M059J (cell line): Measurements from ENCODE around the gene RILPL1. TPM values are rescaled to one million over a fixed set of nuclear protein-coding genes. Genes with fewer than 3 reads are reported as not detected.
"Not testable (repeated sequence)": the region's sequence is repeated elsewhere in the genome, so short reads cannot be mapped to it uniquely, and the experiment has no call there.

Source experiments
- DNase-seq: peaks from one replicate; pipeline ENCODE4 v3.0.0-alpha.2; 2012; ENCODE audit warnings: low read depth
- total RNA-seq: library from RNA; depleted of rRNA; stranded (reverse); fragments of >200 nt; shearing (Covaris generic); gene quantifications from 2 replicates; pipeline ENCODE4 v1.2.3, GENCODE V29; 2014

RILPL1 gene
- total RNA-seq, 1 experiment from 2014 or later: 9.2 TPM

DNA sequence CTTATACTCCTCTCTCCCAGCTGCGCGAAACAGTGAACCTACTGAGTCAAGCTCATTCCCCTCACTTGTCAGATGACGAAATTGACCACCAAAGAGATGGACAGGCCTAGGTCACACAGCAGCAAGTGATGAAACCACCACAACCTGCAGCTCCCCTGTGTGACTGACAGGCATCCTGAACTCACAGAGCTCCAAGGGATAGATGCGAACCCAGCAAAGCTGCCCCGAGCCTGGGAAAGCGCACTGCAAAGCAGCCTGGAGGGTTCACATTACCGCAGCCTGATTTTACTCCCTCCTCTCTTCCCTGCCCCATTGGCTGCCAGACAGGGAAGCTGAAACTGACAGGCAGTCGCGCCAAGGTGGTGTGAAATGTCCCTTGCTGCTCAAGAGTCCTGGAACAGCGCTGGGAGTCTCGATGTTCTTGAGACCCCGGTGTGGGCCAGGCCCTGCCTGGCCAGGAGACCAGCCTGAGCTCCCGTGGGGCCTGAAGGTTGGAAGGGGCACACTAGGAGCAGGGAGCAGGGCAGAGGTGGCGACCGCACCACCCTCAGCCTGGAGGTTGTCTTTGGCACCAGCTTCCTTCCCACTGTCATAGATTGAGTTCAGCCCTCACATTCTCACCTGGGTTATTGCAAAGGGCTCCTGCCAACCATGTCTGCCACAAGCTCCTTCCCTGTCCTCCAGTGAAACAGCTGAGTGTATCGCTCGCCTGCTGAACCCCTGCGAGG is 39.2 kb downstream of the RILPL1 start:
- DNase-seq: no peak

DNA sequence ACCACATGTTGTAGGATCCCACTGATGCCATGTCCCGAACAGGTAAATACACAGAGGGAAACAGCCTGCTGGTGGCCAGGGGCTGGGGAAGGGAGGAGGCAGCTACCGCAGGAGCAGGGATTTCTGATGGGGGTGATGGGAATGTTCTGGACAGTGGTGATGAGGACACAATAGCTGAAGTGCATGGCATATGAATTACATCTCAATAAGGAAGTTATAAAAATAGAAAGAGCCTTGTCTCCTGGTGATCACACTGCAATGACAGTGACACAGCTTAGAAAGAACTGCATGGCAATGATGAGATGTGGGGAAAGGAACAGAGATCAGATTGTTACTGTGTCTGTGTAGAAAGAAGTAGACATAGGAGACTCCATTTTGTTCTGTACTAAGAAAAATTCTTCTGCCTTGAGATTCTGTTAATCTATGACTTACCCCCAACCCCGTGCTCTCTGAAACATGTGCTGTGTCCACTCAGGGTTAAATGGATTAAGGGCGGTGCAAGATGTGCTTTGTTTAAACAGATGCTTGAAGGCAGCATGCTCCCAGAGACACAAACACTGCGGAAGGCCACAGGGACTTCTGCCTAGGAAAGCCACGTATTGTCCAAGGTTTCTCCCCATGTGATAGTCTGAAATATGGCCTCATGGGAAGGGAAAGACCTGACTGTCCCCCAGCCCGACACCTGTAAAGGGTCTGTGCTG is 41.0 kb downstream of the RILPL1 start:
- not testable (repeated sequence) for DNase-seq

DNA sequence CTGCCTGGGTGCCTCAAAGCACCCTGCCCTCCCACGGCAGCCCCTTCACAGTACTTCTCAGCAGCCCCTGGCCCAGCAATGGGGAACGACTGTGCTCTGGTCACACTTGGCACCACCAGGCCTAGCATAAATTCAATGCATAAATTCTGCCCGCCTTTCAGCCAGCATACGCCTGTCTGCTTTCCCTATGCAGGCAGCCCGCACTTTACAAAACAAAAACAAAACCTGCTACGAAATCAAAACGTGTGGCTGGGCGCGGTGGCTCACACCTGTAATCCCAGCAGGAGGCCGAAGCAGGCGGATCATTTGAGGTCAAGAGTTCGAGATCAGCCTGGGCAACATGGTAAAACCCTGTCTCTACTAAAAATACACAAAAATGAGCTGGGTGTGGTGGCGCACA is 42.0 kb downstream of the RILPL1 start:
- DNase-seq: no peak

DNA sequence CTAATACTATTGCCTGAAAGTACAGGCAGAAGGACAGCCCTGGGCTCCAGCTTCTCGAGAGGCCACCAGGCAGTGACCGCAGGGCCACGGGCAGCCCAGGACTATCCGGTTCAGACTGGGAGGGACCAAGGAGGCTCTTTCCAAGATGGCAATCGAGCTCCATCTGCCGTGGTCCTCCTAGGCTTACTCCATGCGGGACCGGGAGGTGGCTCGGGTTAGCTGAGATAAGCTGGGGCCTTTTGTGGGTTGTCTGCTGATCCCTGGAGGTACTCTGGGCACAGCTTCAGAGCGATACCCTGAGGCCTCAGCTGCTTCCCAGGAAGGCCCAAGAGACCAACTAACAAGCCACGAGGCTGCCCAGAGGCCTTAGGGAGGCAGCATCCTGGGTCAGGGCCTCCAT is 42.5 kb downstream of the RILPL1 start:
- no peak for DNase-seq

DNA sequence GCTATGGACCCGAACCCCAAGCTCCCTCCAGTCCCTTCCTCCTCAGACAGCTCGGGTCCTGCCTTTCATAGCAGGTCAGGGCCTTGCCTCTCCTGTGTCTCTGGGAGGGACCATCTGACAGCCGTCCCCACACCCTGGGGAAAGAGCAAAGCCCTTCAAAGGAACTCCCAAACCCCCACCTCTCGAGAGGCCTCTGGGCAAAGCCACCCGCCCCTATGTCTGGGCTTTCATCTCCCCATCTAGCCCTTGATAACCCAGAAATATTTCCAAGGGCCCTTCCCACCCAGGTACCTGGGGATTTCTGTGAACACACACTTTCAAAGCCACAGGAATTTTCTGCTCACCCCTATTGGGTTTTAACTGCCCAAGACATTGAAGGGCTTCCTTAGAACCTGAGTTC is 43.4 kb downstream of the RILPL1 start:
- DNase-seq: no peak

DNA sequence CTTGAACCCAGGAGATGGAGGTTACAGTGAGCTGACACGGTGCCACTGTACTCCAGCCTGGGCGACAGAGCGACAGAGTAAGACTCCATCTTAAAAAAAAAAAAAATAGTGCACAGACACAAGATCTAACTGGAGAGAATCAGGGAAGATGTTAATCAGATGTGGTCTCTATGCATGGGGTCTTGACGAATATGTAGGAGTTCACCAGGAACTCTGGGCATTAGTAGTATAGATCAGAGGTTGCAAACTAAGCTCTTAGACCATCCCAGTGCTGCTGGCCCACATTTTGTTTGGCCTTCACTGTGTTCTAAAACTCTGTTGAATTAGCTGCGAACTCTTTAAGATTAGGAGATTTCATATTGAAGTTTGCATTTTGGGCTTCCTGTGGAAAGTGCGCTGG is 43.9 kb downstream of the RILPL1 start:
- DNase-seq: no peak

DNA sequence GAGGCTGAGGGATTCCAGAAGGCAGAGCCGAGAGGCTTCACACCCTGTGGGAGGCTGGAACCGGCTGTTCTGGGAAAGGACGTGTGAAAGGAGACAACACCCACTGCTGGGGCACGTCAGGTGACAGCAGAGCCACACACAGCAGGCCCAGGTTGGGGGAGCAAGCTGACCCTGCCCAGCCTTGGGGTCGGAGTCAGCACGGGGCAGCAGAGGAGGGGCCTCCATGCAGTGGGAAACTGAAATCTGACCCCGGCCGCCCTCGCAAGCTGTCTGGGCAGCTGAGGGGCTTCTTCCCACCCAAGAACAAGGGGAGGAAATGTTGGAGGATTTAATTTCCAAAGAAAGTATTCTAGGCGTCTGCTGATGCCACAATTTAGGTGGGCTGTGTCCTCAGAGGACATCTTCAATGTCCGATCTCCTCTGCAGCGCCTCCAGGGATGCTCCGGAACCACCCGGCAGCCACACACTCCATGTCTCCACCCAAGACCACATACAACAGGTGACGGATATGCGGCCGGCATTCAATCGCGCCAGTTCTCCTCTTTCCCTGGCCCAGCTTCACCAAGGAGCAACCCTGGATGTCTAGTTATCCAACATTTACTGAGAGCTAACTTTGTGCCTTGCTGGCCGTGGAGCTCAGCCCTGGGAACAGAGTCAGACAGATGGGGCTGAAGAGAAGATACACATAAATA is 44.8 kb downstream of the RILPL1 start:
- no peak for DNase-seq

DNA sequence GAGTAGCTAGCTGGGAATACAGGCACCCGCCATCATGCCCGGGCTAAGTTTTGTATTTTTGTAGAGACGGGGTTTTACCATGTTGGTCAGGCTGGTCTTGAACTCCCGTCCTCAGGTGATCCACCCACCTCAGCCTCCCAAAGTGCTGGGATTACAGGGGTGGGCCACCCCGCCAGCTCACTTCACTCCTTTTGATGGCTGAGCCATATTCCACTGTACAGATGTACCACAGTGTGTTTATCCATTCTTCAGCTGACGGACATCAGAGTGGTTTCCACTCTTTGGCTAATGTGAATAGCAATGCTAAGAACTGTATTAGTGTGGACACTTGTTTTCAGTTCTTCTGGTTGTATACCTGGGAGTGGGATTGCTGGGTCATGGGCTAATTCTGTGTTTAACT is 46.1 kb downstream of the RILPL1 start:
- no peak for DNase-seq

DNA sequence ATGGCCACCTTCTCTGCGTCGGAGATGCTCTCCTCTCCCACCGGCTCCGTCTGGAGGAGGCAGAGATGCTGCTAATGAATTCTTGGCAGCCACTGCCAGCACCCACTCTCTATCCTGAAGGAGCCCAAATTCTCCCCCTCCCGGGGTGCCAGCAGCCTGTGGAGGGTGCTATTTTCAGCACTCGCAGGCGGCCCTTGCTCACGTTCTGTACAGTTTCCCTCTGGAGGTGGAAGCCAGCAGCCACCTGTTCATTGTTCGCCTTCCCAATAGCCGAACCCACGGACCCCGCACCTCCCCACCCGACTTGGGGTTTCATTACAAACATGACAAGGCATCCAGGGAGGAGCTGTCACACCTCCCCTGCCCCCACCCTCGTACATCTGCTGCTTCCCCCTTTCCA is 47.8 kb downstream of the RILPL1 start:
- no peak for DNase-seq

DNA sequence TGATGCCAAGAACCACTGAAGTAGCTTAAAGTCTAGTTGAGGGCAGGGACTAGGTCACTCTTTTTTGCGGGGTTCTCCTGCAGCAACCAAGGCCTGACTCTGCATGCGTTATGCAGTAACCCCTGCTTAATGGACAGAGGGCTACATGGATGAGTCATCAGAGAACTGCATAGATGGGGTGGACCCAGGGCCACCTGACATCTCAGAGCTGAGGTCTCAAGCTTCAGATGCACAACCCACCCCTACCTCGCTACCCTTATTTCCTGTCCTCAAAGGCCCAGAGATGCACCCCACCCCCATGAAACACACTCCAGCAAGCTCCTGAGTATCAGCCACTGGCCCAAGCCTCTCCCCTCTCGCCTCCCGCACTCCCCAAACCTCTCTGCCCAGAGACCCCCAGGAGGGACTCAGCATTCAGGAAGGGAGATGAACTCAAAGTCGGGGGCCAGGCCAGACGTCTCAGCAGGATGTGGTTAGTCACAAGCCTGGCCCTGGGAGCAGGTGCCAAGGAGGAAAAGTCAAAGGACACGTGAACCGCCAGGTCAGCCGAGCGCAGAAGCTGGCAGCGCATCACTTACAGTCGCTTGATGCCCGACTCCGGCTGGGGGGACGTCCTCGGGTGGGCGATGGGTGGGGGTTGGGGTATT is 49.8 kb downstream of the RILPL1 start:
- no peak for DNase-seq

DNA sequence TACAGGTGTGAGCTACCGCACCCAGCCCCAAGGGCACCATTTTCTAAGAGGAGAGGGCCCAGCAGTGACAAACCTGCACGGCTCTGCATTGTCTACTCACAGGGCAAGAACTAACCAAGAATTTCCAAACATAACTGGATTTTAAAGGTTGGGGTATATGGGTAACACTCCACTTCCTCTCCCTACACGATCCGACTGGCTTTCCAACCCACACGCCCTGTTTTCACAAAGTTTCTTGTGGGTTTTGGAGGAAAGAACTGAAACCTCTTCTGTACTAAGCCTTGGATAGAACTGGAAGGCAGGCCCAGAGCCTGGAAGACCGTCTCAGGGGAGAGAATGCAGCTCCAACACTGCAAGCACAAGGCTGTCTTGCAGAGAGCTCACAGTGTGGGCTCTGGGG is 50.6 kb downstream of the RILPL1 start:
- DNase-seq: no peak

DNA sequence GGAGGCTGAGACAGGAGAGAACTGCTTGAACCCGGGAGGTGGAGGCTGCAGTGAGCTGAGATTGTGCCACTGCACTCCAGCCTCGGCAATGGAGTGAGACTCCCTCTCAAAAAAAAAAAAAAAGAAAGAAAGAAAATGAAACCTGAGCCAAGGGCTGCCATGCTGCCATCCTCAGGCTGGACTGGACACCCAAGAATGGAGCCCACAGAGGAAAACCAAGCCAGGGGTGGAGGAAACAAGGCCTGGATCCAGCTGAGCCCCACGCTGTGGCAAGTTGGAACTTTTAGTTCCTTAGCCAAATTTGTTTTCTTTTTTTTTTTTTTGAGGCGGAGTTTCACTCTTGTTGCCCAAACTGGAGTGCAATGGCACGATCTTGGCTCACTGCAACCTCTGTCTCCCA is 52.3 kb downstream of the RILPL1 start:
- not testable (repeated sequence) for DNase-seq

DNA sequence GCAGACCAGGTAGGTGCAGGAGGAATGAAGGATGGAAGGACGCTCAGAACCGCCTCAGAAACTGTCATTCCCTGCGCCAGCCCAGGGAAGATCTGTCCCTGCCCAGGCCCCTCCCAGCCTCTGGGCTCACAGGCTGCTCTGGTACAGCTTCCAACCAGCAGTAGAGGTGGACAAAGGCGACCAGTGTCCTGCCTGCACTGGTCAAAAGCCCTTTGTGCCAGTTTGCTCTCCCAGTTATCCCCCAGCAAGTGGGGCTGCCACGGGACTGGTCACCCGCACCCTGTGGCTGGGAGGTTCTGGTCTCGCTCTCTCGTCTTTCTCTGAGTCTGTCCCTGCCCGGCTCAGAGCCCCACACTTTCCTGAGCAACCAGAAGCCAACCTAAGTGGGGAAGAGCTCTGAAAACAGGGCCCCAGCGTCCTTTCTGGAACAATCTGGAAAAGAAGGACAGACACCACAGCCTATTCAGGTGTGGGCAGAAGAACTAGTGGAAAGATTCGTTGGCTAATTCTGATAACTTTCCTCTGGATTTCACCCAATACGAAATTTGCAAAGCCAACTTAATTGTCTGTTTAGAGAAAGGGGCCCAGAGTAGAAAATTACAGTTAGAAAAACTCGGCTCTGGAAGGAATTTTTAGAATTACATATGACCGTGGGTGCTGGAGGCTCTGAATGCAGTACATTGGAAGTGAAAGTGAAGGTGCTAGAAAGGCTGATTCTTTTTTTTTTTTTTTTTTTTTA is 53.9 kb downstream of the RILPL1 start:
- DNase-seq: no peak

DNA sequence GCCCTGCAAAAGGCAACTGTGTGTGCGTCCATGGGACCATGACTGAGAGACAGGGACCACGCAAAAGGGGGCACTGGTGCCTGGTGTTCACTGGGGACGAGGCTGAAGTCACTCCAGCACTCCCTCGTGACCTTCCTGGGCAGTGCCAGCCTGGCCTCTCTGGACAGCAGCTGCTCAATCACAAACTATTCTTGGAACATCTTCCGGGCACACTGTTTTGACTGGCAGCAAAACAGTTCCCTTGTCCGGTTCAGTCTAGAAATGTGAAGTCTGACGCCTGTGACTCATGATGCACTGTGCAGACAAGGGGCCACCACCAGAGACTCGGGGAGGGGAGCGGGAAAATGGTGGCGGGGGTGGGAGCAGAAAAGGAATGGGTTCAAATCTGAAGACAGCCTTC is 54.8 kb downstream of the RILPL1 start:
- DNase-seq: peak; percentile 63

DNA sequence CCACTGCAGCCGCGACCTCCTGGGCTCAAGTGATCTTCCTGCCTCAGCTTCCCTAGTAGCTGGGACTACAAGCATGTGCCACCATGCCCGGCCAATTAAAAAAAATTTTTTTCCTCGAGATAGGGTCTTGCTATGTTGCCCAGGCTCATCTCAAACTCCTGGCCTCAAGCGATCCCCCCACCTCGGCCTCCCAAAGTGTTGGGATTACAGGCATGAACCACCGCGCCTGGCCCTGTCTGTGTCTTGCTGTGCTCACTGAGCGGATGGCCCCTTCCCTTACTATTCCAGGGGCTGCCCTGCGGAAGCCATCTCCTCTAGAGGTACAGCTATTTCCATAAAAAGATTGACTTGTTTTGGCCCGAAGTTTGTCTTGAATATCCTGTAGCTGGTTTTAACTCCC is 55.5 kb downstream of the RILPL1 start:
- DNase-seq: no peak

DNA sequence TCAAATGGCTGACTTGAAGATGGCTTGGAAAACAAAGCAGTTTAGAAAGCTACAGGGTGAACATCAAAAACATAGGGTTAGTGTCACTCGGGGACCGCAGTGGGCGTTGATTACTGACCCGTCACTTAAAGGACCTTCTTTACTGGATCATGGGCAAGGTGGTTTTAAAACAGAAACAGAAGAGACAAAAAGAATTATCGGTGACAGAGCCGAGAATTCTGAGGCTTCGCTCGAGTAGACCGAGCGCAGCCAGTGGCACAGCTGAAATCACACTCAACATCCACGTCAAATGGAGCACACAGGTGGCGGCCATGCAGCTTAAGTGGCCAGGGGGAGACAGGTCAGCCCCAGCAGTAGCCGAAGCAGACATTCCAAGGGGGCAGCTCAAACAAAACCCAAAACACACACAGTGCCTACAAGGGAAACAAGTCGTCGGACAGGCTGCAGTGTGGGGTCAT is 58.2 kb downstream of the RILPL1 start:
- no peak for DNase-seq

DNA sequence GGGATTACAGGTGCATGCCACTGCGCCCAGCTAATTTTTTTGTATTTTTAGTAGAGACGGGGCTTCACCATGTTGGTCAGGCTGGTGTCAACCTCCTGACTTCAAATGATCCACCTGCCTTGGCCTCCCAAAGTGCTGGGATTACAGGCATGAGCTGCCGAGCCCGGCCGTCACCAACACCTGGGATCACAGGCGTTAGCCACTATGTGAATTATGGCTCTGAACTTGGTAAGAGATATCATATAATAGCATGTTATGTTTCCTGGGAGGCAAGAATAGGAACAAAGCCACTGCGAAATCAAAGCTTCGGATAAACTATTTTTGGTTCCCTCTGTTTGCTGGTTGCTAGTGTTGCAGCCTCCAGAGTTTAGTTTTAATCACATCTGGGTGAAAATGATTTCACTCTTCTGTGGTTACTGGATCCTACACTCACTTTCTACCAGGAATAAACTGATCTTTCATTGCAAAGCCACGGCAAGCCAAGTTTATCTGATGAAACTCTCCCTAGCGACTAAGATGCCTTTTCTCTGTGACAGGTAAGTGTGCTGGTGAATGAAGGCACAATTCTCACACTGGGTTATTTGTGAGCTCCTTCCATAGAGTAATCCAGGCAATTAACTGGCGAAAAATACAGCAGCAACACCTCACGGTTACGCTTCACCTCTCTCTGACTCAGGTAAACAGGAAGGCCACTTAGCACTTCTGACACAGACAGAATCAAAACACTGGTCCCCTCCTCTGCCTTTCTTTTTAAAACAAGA is 58.9 kb downstream of the RILPL1 start:
- no peak for DNase-seq

DNA sequence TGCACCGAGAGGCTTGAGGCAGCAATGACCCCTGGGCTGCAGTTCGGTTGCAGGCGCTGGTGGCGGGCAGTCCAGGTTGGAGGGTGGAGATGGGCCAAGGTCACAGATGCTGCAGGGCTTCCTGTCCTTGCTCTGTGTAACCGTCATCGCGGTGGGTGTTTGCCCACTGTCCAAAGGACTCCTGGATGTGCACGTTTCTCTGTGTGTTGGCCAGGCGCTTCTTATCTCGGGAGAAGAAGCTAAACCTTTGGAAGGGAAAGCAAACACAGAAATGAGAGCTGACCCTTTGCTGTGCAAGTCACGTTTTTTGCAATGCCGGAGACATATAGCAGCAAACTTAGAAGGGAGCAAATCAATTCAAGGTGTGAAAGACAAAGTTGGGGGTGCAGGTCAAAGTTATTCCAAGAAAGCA is 61.1 kb downstream of the RILPL1 start:
- DNase-seq: no peak

DNA sequence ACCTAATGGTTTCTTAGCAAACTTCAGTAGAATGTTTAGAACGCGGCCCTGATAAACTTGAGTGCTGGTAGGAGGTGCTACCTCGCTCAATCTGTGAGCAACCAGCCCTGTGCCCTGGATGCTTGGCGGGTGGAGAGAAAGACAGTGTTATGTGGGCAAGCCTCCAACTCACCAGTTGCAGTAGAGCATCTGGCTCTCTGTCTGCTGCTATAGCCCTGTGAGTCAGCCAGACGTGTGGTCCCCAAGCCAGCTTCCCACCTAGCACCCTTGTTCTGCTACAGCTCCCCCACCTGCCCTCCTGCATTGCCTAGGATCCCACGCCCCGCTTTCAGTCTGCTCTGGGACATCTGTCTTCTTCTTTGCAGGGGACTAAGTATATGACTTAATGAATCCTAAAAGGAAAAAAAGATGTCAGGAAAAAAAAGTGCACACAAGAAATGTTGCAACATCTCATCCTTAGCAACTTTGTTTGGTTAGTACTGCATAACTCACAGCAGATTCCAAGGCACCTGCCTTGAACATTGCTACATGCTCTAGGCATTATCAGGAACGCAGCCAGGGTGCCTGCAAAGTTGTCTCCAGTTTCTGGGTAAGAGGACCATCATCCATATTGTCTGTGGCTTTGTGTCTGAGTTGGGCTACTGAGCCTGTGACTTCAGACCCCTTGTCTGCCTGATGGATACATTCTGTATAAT is 62.0 kb downstream of the RILPL1 start:
- peak; percentile 32 for DNase-seq

DNA sequence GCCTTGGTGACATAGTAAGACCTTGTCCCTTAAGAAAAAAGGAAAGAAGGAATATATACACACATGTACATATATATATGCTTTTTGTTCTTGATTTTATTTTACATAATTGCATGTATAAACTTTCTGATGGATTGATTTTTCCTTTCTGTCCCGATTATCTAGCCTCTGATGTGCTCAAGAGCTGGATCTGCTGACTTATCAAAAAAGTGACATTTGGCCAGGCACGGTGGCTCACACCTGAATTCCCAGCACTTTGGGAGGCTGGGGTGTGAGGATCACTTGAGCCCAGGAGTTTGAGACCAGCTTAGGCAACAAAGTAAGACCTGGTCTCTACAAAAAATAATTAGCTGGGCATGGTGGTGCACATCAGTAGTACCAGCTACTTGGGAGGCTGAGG is 63.5 kb downstream of the RILPL1 start:
- DNase-seq: no peak
